WTC11 (cell line): ENCODE measurements around the gene MOSMO. TPM values are rescaled to one million over a fixed set of nuclear protein-coding genes. Genes with fewer than 3 reads are reported as not detected.

ENCODE experiments used
- ATAC-seq: fragments of 200-7000 bp; cut with Tn5 transposase; 2 replicates; pipeline ENCODE4 v1.10.0; 2021; ENCODE audit warnings: mild to moderate bottlenecking, moderate library complexity
- CTCF ChIA-PET: fragments of 300-600 bp; sonication (Branson Sonifier 250); formaldehyde crosslinking; loops from one replicate; lab custom pipeline; 2021; ENCODE audit warnings: antibody characterized with exemption; lab: Charles Lee
- POLR2A ChIA-PET: fragments of 350-600 bp; sonication (Branson Sonifier 250); formaldehyde crosslinking; loops from one replicate; lab custom pipeline; 2021; ENCODE audit warnings: antibody characterized with exemption; lab: Charles Lee
- DNase-seq: peaks from one replicate; pipeline ENCODE4 v3.0.0; 2021; ENCODE audit warnings: low spot score
- H3K27ac Mint-ChIP-seq: 2 replicates; pipeline ENCODE4 v1.8.0; 2021; ENCODE audit warnings: mixed read lengths
- H3K27me3 Mint-ChIP-seq: 2 replicates; pipeline ENCODE4 v1.8.0; 2021; ENCODE audit warnings: low read depth, mild to moderate bottlenecking, moderate library complexity, mixed read lengths
- H3K36me3 Mint-ChIP-seq: 2 replicates; pipeline ENCODE4 v1.8.0; 2021; ENCODE audit warnings: mixed read lengths
- H3K4me1 Mint-ChIP-seq: 2 replicates; pipeline ENCODE4 v1.8.0; 2022; ENCODE audit warnings: mixed read lengths
- H3K4me3 Mint-ChIP-seq: 2 replicates; pipeline ENCODE4 v1.8.0; 2021; ENCODE audit warnings: mild to moderate bottlenecking, moderate library complexity, mixed read lengths
- H3K9me3 Mint-ChIP-seq: 2 replicates; pipeline ENCODE4 v1.8.0; 2021; ENCODE audit warnings: mixed read lengths
- ATF1 ChIP-seq: sonication (generic); formaldehyde crosslinking; IDR thresholded peaks from 2 replicates; pipeline ENCODE4 v1.8.1; 2023; ENCODE audit warnings: mild to moderate bottlenecking, moderate library complexity, missing genetic modification reagents
- CREB1 ChIP-seq: sonication (generic); formaldehyde crosslinking; IDR thresholded peaks from 2 replicates; pipeline ENCODE4 v1.8.0; 2023; ENCODE audit warnings: mild to moderate bottlenecking, missing genetic modification reagents
- ELF4 ChIP-seq: sonication (generic); formaldehyde crosslinking; IDR thresholded peaks from 2 replicates; pipeline ENCODE4 v1.8.1; 2022; ENCODE audit warnings: low read depth, mild to moderate bottlenecking, moderate library complexity, missing genetic modification reagents
- ESRRA ChIP-seq: sonication (generic); formaldehyde crosslinking; IDR thresholded peaks from 2 replicates; pipeline ENCODE4 v1.8.1; 2022; ENCODE audit warnings: mild to moderate bottlenecking, missing genetic modification reagents, borderline replicate concordance
- FOXJ3 ChIP-seq: sonication (generic); formaldehyde crosslinking; IDR thresholded peaks from 2 replicates; pipeline ENCODE4 v1.9.0; 2021; ENCODE audit warnings: missing genetic modification reagents, mild to moderate bottlenecking, borderline replicate concordance
- GTF2I ChIP-seq: fragments of 250-450 bp; sonication (Bioruptor Pico); conservative IDR thresholded peaks from 2 replicates; pipeline ENCODE4 v1.4.0; 2021; ENCODE audit warnings: mild to moderate bottlenecking
- IRF2 ChIP-seq: sonication (generic); formaldehyde crosslinking; IDR thresholded peaks from 2 replicates; pipeline ENCODE4 v1.8.0; 2022; ENCODE audit warnings: low read depth, missing genetic modification reagents, borderline replicate concordance
- JAZF1 ChIP-seq: fragments of 250-450 bp; sonication (Bioruptor Pico); IDR thresholded peaks from 2 replicates; pipeline ENCODE4 v1.9.0; 2021; ENCODE audit warnings: moderate library complexity, mild to moderate bottlenecking, inconsistent platforms
- JUN ChIP-seq: sonication (generic); formaldehyde crosslinking; IDR thresholded peaks from 2 replicates; pipeline ENCODE4 v1.8.0; 2023; ENCODE audit warnings: mild to moderate bottlenecking, missing genetic modification reagents
- RELA ChIP-seq: sonication (generic); formaldehyde crosslinking; IDR thresholded peaks from 2 replicates; pipeline ENCODE4 v1.8.1; 2022; ENCODE audit warnings: missing genetic modification reagents, mild to moderate bottlenecking, borderline replicate concordance
- TCF7 ChIP-seq: sonication (generic); formaldehyde crosslinking; IDR thresholded peaks from 2 replicates; pipeline ENCODE4 v1.8.0; 2022; ENCODE audit warnings: mild to moderate bottlenecking, low read depth, missing genetic modification reagents, moderate library complexity
- ZNF219 ChIP-seq: sonication (generic); formaldehyde crosslinking; IDR thresholded peaks from 2 replicates; pipeline ENCODE4 v1.8.0; 2023; ENCODE audit warnings: missing genetic modification reagents, mild to moderate bottlenecking, borderline replicate concordance
- total RNA-seq: library from RNA; stranded (reverse); gene quantifications from 3 replicates; pipeline ENCODE4 v1.2.3, GENCODE V29; 2021
- TF ChIP-seq, protein P1 (sequence below): sonication (generic); formaldehyde crosslinking; IDR thresholded peaks from 2 replicates; pipeline ENCODE4 v1.8.1; 2022; ENCODE audit warnings: missing genetic modification reagents, borderline replicate concordance
- TF ChIP-seq, protein P2 (sequence below): sonication (generic); formaldehyde crosslinking; IDR thresholded peaks from 2 replicates; pipeline ENCODE4 v1.8.0; 2022; ENCODE audit warnings: mild to moderate bottlenecking, missing genetic modification reagents
- TF ChIP-seq, protein P3 (sequence below): sonication (generic); formaldehyde crosslinking; IDR thresholded peaks from 2 replicates; pipeline ENCODE4 v1.8.1; 2023; ENCODE audit warnings: mild to moderate bottlenecking, missing genetic modification reagents, moderate library complexity
- TF ChIP-seq, protein P4 (sequence below): sonication (generic); formaldehyde crosslinking; IDR thresholded peaks from 2 replicates; pipeline ENCODE4 v1.8.1; 2022; ENCODE audit warnings: mild to moderate bottlenecking, missing genetic modification reagents, moderate library complexity, borderline replicate concordance
- TF ChIP-seq, protein P5 (sequence below): fragments of 250-450 bp; sonication (Bioruptor Pico); IDR thresholded peaks from 2 replicates; pipeline ENCODE4 v1.9.0; 2021; ENCODE audit warnings: mild to moderate bottlenecking
- TF ChIP-seq, protein P6 (sequence below): sonication (generic); formaldehyde crosslinking; IDR thresholded peaks from 2 replicates; pipeline ENCODE4 v1.8.0; 2022; ENCODE audit warnings: mild to moderate bottlenecking, missing genetic modification reagents

Gene MOSMO
- total RNA-seq, 1 experiment from 2014 or later = 10.7 TPM

DNA sequence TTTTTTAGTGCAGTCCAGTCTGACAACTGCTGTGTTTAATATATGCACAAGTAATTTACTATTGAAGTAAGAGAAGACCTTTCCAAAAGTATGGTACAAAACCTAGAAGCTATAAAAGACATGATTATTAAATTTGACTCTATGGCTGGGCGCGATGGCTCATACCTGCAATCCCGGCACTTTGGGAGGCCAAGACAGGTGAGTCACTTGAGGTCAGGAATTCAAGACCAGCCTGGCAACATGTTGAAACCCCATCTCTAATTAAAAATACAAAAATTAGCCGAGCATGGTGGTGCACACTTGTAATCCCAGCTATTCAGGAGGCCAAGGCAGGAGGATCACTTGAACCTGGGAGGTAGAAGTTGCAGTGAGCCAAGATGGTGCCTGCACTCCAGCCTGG, 43.1 kb downstream of the MOSMO start:
- H3K4me1 Mint-ChIP-seq = peaks cover 5% of the 10 kb centered on the region; the same call in 1 of the 2 replicates
- POLR2A ChIA-PET = interaction anchor here (0.7 kb wide), 1 partner anchor 11 kb away, joined by 3 read pairs; no protein-coding TSS in a partner anchor
- no peaks in the 10 kb centered on the region for H3K9me3 Mint-ChIP-seq
- H3K27ac Mint-ChIP-seq = no peak overlapping the region
- no peaks in the 10 kb centered on the region for H3K27me3 Mint-ChIP-seq
- no peak overlapping the region for H3K4me3 Mint-ChIP-seq
- no peak for DNase-seq
- H3K36me3 Mint-ChIP-seq = no peaks in the 10 kb centered on the region
- no peak for TF ChIP-seq IRF2 (CRISPR knock-in tag)
- TF ChIP-seq ELF4 (CRISPR knock-in tag) = no peak
- TF ChIP-seq ZNF219 (CRISPR knock-in tag) = no peak
- TF ChIP-seq JAZF1 (CRISPR knock-in tag) = no peak
- no peak for TF ChIP-seq FOXJ3 (CRISPR knock-in tag)
- ATAC-seq = no peak
- CTCF ChIA-PET = interaction anchor here (0.6 to 2.2 kb wide), 3 partner anchors 27 to 1493 kb away, joined by 4 to 20 read pairs (median 7); no protein-coding TSS in a partner anchor

DNA sequence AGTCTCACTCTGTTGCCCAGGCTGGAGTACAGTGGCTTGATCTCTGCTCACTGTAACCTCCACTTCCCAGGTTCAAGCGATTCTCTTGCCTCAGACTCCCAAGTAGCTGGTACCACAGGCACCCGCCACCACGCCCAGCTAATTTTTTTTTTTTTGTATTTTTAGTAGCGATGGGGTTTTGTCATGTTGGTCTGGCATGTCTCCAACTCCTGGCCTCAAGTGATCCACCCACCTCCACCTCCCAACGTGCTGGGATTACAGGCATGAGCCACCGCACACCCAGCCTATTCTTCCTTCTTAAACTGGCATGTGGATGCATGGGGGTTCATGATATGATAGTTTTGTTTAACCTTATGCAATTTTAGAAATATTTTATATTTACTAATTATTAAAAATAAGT, 45.1 kb downstream of the MOSMO start:
- no peaks in the 10 kb centered on the region for H3K9me3 Mint-ChIP-seq
- H3K36me3 Mint-ChIP-seq = no peaks in the 10 kb centered on the region
- ATAC-seq (no peak), DNase-seq (no peak)
- no peaks in the 10 kb centered on the region for H3K27me3 Mint-ChIP-seq
- H3K27ac Mint-ChIP-seq = no peak overlapping the region
- TF ChIP-seq, protein P1, sequence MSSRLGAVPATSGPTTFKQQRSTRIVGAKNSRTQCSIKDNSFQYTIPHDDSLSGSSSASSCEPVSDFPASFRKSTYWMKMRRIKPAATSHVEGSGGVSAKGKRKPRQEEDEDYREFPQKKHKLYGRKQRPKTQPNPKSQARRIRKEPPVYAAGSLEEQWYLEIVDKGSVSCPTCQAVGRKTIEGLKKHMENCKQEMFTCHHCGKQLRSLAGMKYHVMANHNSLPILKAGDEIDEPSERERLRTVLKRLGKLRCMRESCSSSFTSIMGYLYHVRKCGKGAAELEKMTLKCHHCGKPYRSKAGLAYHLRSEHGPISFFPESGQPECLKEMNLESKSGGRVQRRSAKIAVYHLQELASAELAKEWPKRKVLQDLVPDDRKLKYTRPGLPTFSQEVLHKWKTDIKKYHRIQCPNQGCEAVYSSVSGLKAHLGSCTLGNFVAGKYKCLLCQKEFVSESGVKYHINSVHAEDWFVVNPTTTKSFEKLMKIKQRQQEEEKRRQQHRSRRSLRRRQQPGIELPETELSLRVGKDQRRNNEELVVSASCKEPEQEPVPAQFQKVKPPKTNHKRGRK (CRISPR knock-in tag) = no peak
- TF ChIP-seq GTF2I (CRISPR knock-in tag) = no peak
- TF ChIP-seq, protein P2, sequence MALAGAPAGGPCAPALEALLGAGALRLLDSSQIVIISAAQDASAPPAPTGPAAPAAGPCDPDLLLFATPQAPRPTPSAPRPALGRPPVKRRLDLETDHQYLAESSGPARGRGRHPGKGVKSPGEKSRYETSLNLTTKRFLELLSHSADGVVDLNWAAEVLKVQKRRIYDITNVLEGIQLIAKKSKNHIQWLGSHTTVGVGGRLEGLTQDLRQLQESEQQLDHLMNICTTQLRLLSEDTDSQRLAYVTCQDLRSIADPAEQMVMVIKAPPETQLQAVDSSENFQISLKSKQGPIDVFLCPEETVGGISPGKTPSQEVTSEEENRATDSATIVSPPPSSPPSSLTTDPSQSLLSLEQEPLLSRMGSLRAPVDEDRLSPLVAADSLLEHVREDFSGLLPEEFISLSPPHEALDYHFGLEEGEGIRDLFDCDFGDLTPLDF = no peak
- TF ChIP-seq TCF7 = no peak
- no peak for TF ChIP-seq RELA
- TF ChIP-seq ESRRA (CRISPR knock-in tag) = no peak
- TF ChIP-seq, protein P3, sequence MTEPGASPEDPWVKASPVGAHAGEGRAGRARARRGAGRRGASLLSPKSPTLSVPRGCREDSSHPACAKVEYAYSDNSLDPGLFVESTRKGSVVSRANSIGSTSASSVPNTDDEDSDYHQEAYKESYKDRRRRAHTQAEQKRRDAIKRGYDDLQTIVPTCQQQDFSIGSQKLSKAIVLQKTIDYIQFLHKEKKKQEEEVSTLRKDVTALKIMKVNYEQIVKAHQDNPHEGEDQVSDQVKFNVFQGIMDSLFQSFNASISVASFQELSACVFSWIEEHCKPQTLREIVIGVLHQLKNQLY (CRISPR knock-in tag) = no peak
- TF ChIP-seq CREB1 (CRISPR knock-in tag) = no peak
- TF ChIP-seq, protein P4, sequence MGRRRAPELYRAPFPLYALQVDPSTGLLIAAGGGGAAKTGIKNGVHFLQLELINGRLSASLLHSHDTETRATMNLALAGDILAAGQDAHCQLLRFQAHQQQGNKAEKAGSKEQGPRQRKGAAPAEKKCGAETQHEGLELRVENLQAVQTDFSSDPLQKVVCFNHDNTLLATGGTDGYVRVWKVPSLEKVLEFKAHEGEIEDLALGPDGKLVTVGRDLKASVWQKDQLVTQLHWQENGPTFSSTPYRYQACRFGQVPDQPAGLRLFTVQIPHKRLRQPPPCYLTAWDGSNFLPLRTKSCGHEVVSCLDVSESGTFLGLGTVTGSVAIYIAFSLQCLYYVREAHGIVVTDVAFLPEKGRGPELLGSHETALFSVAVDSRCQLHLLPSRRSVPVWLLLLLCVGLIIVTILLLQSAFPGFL (CRISPR knock-in tag) = no peak
- TF ChIP-seq, protein P5, sequence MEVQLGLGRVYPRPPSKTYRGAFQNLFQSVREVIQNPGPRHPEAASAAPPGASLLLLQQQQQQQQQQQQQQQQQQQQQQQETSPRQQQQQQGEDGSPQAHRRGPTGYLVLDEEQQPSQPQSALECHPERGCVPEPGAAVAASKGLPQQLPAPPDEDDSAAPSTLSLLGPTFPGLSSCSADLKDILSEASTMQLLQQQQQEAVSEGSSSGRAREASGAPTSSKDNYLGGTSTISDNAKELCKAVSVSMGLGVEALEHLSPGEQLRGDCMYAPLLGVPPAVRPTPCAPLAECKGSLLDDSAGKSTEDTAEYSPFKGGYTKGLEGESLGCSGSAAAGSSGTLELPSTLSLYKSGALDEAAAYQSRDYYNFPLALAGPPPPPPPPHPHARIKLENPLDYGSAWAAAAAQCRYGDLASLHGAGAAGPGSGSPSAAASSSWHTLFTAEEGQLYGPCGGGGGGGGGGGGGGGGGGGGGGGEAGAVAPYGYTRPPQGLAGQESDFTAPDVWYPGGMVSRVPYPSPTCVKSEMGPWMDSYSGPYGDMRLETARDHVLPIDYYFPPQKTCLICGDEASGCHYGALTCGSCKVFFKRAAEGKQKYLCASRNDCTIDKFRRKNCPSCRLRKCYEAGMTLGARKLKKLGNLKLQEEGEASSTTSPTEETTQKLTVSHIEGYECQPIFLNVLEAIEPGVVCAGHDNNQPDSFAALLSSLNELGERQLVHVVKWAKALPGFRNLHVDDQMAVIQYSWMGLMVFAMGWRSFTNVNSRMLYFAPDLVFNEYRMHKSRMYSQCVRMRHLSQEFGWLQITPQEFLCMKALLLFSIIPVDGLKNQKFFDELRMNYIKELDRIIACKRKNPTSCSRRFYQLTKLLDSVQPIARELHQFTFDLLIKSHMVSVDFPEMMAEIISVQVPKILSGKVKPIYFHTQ (CRISPR knock-in tag) = no peak
- TF ChIP-seq, protein P6, sequence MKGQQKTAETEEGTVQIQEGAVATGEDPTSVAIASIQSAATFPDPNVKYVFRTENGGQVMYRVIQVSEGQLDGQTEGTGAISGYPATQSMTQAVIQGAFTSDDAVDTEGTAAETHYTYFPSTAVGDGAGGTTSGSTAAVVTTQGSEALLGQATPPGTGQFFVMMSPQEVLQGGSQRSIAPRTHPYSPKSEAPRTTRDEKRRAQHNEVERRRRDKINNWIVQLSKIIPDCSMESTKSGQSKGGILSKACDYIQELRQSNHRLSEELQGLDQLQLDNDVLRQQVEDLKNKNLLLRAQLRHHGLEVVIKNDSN = no peak
- no peak for TF ChIP-seq ATF1 (CRISPR knock-in tag)
- no peak for TF ChIP-seq JUN (CRISPR knock-in tag)
- H3K4me3 Mint-ChIP-seq = no peak overlapping the region
- peaks cover 5% of the 10 kb centered on the region; the same call in 1 of the 2 replicates for H3K4me1 Mint-ChIP-seq
- POLR2A ChIA-PET = no interaction called here
- CTCF ChIA-PET = no interaction called here
